A549 (cell line): ENCODE results near the gene CSTPP1. TPM values are rescaled to one million over a fixed set of nuclear protein-coding genes. Genes with fewer than 3 reads are reported as not detected.

Source experiments
- ATAC-seq, 2 experiments: fragments of 200-7000 bp in 1 of 2; fragments of >200 bp in 1 of 2; cut with Nextera tagmentation in 1 of 2; cut with Tn5 transposase in 1 of 2; 3 replicates each; pipeline versions ENCODE4 v1.8.0 to v1.9.1; 2018 to 2020; ENCODE audit warnings: mild to moderate bottlenecking in 1 of 2, moderate library complexity in 1 of 2
- CTCF ChIA-PET: fragments of 300-600 bp; sonication (Branson Sonifier 250); formaldehyde crosslinking; extraction: SDS; loops from one replicate; lab custom pipeline; 2021; ENCODE audit warnings: antibody characterized with exemption, inconsistent platforms; lab: Yijun Ruan, JAX
- POLR2A ChIA-PET: fragments of 350-600 bp; formaldehyde crosslinking; extraction: SDS; loops from one replicate; lab custom pipeline; 2021; ENCODE audit warnings: antibody characterized with exemption, inconsistent platforms; lab: Yijun Ruan, JAX
- DNase-seq, 2 experiments: peaks; one replicate each; pipeline versions ENCODE4 v3.0.0 to v3.0.0-alpha.2; 2011 to 2016; ENCODE audit warnings: low read depth in 1 of 2, low spot score in 1 of 2
- FAIRE-seq: peaks from 2 replicates; lab custom pipeline; 2011; peaks lifted over from hg19 to GRCh38; lab: Jason Lieb, UNC
- H3K27ac ChIP-seq, 2 experiments: fragments of >200 bp; sonication (Bioruptor Twin); formaldehyde crosslinking; 3 replicates each; pipeline ENCODE4 v1.5.1; 2016 to 2017
- H3K4me1 ChIP-seq: fragments of >200 bp; sonication (Bioruptor Twin); formaldehyde crosslinking; 3 replicates; pipeline ENCODE4 v1.6.1; 2016
- H3K4me2 ChIP-seq: fragments of >200 bp; sonication (Bioruptor Twin); formaldehyde crosslinking; 3 replicates; pipeline ENCODE4 v1.6.1; 2016
- H3K4me3 ChIP-seq: fragments of >200 bp; sonication (Bioruptor Twin); formaldehyde crosslinking; 3 replicates; pipeline ENCODE4 v1.5.1; 2016
- H3K9me3 ChIP-seq: fragments of >200 bp; sonication (Bioruptor Twin); formaldehyde crosslinking; 3 replicates; pipeline ENCODE4 v1.6.1; 2016
- CBX8 ChIP-seq: fragments of 200-600 bp; sonication (generic); IDR thresholded peaks from 2 replicates; pipeline ENCODE4 v1.6.1; 2016
- CEBPB ChIP-seq, 2 experiments: fragments of >200 bp in 1 of 2; sonication (Bioruptor Twin) in 1 of 2; formaldehyde crosslinking in 1 of 2; IDR thresholded peaks; 2 replicates each; pipeline ENCODE4 v1.6.1; 2012 to 2016
- CHD2 ChIP-seq: fragments of 150-350 bp; IDR thresholded peaks from 2 replicates; pipeline ENCODE4 v1.6.1; 2014; ENCODE audit warnings: low read length; ENCODE audit not compliant: partially characterized antibody
- CTCF ChIP-seq: fragments of >200 bp; sonication (Bioruptor Twin); formaldehyde crosslinking; IDR thresholded peaks from 3 replicates; pipeline ENCODE4 v1.5.1; 2016
- HMGXB4 ChIP-seq: fragments of 250-450 bp; sonication (Bioruptor Pico); IDR thresholded peaks from 2 replicates; pipeline ENCODE4 v1.5.0; 2021; ENCODE audit warnings: mild to moderate bottlenecking, moderate library complexity, borderline replicate concordance
- HOXA7 ChIP-seq: fragments of 250-450 bp; sonication (Bioruptor Pico); IDR thresholded peaks from 2 replicates; pipeline ENCODE4 v1.5.0; 2020; ENCODE audit warnings: mild to moderate bottlenecking, moderate library complexity
- HOXB5 ChIP-seq: fragments of 250-450 bp; sonication (Bioruptor Pico); IDR thresholded peaks from 2 replicates; pipeline ENCODE4 v1.5.0; 2020; ENCODE audit warnings: mild to moderate bottlenecking, moderate library complexity
- KDM5A ChIP-seq: fragments of 200-600 bp; sonication (generic); IDR thresholded peaks from 2 replicates; pipeline ENCODE4 v1.6.1; 2016; ENCODE audit warnings: antibody characterized with exemption, mild to moderate bottlenecking
- MAZ ChIP-seq: fragments of 150-350 bp; IDR thresholded peaks from 2 replicates; pipeline ENCODE4 v1.6.1; 2014; ENCODE audit warnings: antibody characterized with exemption, low read depth, low read length, borderline replicate concordance
- PHF8 ChIP-seq: fragments of 200-600 bp; sonication (generic); IDR thresholded peaks from 2 replicates; pipeline ENCODE4 v1.6.1; 2016; ENCODE audit warnings: low read depth, mild to moderate bottlenecking, antibody characterized with exemption, moderate library complexity, borderline replicate concordance
- POLR2AphosphoS2 ChIP-seq: conservative IDR thresholded peaks from 2 replicates; pipeline ENCODE4 v1.6.1; 2012; ENCODE audit warnings: low read length, improper control_type of control experiment, inconsistent platforms
- RAD21 ChIP-seq, 2 experiments: fragments of >200 bp in 1 of 2; sonication (Bioruptor Twin) in 1 of 2; formaldehyde crosslinking in 1 of 2; IDR thresholded peaks in 1 of 2; conservative IDR thresholded peaks in 1 of 2; 2 replicates in 1 of 2; 3 replicates in 1 of 2; pipeline ENCODE4 v1.6.1; 2012 to 2018; ENCODE audit warnings: inconsistent platforms in 1 of 2
- RARB ChIP-seq: fragments of 250-450 bp; sonication (Bioruptor Pico); IDR thresholded peaks from 2 replicates; pipeline ENCODE4 v1.8.0; 2021; ENCODE audit warnings: mild to moderate bottlenecking, moderate library complexity
- RNF2 ChIP-seq: fragments of 200-600 bp; sonication (generic); IDR thresholded peaks from 2 replicates; pipeline ENCODE4 v1.6.1; 2016; ENCODE audit warnings: low read depth, mild to moderate bottlenecking, antibody characterized with exemption, moderate library complexity, borderline replicate concordance
- SMC3 ChIP-seq: fragments of >200 bp; sonication (Bioruptor Twin); formaldehyde crosslinking; IDR thresholded peaks from 3 replicates; pipeline ENCODE4 v1.6.1; 2018; ENCODE audit warnings: inconsistent platforms
- SREBF2 ChIP-seq: fragments of 450-650 bp; IDR thresholded peaks from 2 replicates; pipeline ENCODE4 v1.6.1; 2014; ENCODE audit warnings: mild to moderate bottlenecking, moderate library complexity
- TFCP2L1 ChIP-seq: fragments of 250-450 bp; sonication (Bioruptor Pico); IDR thresholded peaks from 2 replicates; pipeline ENCODE4 v1.5.0; 2021; ENCODE audit warnings: mild to moderate bottlenecking
- TP53 ChIP-seq: fragments of 250-450 bp; sonication (Bioruptor Pico); IDR thresholded peaks from 2 replicates; pipeline ENCODE4 v1.5.0; 2021; ENCODE audit warnings: mild to moderate bottlenecking, moderate library complexity
- ZNF302 ChIP-seq: fragments of 250-450 bp; sonication (Bioruptor Pico); IDR thresholded peaks from 2 replicates; pipeline ENCODE4 v1.9.0; 2021; ENCODE audit warnings: inconsistent platforms, mild to moderate bottlenecking, moderate library complexity
- ZSCAN20 ChIP-seq: fragments of 250-450 bp; sonication (Bioruptor Pico); IDR thresholded peaks from 2 replicates; pipeline ENCODE4 v1.8.0; 2022; ENCODE audit warnings: mild to moderate bottlenecking, moderate library complexity
- WGBS: methylation state at CpG from one replicate; pipeline ENCODE4 v1.1.6; 2017; ENCODE audit errors: missing lambda C conversion rate; 5-methylcytosine and 5-hydroxymethylcytosine counted together
- polyA plus RNA-seq, 4 experiments: library from polyadenylated mRNA; depleted of rRNA in 3 of 4; stranded (reverse); fragments of >200 nt; fragmentation: RNase III in 1 of 4; extraction: RNeasy Plus Mini Kit Qiagen cat#74134 plus additional on column Dnase treatment in 1 of 4; gene quantifications; 2 replicates in 3 of 4; 3 replicates in 1 of 4; pipeline ENCODE4 v1.2.3, GENCODE V29; 2011 to 2017
- TF ChIP-seq, protein P1 (sequence below): fragments of >200 bp; sonication (Bioruptor Twin); formaldehyde crosslinking; IDR thresholded peaks from 2 replicates; pipeline ENCODE4 v1.6.1; 2016
- TF ChIP-seq, protein P2 (sequence below): IDR thresholded peaks from 2 replicates; pipeline ENCODE4 v1.6.1; 2012; ENCODE audit warnings: low read depth, borderline replicate concordance
- TF ChIP-seq, protein P3 (sequence below): fragments of 150-350 bp; IDR thresholded peaks from 2 replicates; pipeline ENCODE4 v1.6.1; 2014; ENCODE audit warnings: low read depth, mild to moderate bottlenecking, low read length
- TF ChIP-seq, protein P4 (sequence below): IDR thresholded peaks from 2 replicates; pipeline ENCODE4 v1.6.1; 2012

Gene CSTPP1
- polyA plus RNA-seq, 2 of the 4 experiments (the other 2 are of a cell fraction): 31.5 to 34.5 TPM

DNA sequence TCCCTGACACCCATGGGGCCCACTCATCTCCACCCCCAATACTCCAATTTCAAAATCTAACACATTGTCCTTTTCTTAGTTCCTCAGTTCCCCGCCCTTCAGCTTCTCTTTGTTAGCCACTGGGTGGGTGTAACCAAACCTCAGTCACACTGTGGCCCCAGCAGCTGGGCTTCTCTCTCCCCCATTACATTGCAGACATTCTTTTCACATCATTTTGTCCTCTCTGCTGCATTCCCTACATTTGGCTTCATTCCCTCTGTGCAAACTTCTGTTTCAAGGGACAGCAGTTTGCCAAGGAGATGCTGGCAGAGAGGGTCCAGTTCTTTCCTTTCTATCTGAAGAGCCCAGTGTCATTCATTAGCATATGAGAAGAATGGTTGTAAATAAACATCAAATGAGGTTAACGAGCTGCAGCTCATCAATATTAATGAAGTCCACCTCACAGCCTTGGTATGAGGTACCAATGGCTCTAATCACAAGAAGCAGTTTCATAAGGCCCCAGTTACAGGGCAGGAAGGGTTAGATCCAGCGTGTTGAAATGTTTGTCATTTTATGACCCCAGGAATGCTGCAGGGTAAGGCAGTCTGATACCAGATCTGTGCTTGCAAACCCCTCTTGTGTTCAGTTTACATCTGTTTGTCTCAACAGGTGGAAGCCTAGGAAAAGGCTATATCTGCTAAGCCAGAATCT is 167.8 kb downstream of the CSTPP1 start:
- ATAC-seq (no peak), FAIRE-seq (no peak), DNase-seq (no peak)
- ChIA-PET CTCF (interaction anchor here (1.2 kb wide), 1 partner anchor 81 kb away, joined by 3 read pairs; no protein-coding TSS in a partner anchor), POLR2A (no interaction called here)
- Histone ChIP-seq H3K4me3 (no peak overlapping the region), H3K4me1 (no peaks in the 10 kb centered on the region), H3K9me3 (no peaks in the 10 kb centered on the region), H3K4me2 (no peak overlapping the region), H3K27ac (no peak overlapping the region)
- WGBS: 70% methylated on average over 3 of the region's 3 CpGs
- no peak for TF ChIP-seq TFCP2L1 (CRISPR knock-in tag)
- TF ChIP-seq RARB (CRISPR knock-in tag): no peak
- TF ChIP-seq RAD21 (conservative IDR thresholded peaks at IDR 0.05 in 1 of 2, IDR thresholded peaks at IDR 0.05 in 1 of 2): no peak
- TF ChIP-seq ZSCAN20 (CRISPR knock-in tag): no peak
- no peak for TF ChIP-seq MAZ
- no peak for TF ChIP-seq CHD2
- no peak for TF ChIP-seq CBX8
- no peak for TF ChIP-seq ZNF302
- TF ChIP-seq, protein P1, sequence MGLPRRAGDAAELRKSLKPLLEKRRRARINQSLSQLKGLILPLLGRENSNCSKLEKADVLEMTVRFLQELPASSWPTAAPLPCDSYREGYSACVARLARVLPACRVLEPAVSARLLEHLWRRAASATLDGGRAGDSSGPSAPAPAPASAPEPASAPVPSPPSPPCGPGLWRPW: no peak
- no peak for TF ChIP-seq TP53 (CRISPR knock-in tag)
- TF ChIP-seq, all 56 proteins: peak for 0

DNA sequence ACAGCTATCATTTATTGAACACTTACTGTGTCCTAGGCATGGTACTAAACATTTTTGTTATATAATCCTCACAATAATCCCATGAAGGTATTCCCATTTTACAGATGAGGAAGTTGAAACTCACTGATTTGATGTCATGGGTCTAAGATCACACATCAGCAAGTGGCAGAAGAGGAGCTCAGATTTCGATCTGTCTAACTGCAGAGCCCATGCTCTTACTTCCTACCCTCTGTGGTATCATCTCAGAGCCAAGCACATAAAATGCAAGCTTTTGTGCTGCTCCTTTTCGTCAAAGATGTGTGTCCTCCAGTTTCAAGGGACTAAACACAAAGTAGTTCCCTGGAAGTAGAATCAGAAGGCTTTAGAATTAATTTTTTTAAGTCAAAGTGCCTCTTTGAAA is 169.0 kb downstream of the CSTPP1 start:
- ChIA-PET POLR2A (no interaction called here), CTCF (interaction anchor here (0.7 to 1.2 kb wide), 3 partner anchors 11 to 82 kb away, joined by 3 read pairs; no protein-coding TSS in a partner anchor)
- Histone ChIP-seq H3K4me2 (no peak overlapping the region), H3K4me1 (no peaks in the 10 kb centered on the region), H3K4me3 (no peak overlapping the region), H3K27ac (no peak overlapping the region), H3K9me3 (no peaks in the 10 kb centered on the region)
- FAIRE-seq: no peak
- ATAC-seq: no peak
- no peak for DNase-seq
- TF ChIP-seq PHF8 (no peak), SMC3 (no peak)
- TF ChIP-seq, protein P2, sequence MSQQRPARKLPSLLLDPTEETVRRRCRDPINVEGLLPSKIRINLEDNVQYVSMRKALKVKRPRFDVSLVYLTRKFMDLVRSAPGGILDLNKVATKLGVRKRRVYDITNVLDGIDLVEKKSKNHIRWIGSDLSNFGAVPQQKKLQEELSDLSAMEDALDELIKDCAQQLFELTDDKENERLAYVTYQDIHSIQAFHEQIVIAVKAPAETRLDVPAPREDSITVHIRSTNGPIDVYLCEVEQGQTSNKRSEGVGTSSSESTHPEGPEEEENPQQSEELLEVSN: no peak
- WGBS: 83% methylated on average over 2 of the region's 2 CpGs

DNA sequence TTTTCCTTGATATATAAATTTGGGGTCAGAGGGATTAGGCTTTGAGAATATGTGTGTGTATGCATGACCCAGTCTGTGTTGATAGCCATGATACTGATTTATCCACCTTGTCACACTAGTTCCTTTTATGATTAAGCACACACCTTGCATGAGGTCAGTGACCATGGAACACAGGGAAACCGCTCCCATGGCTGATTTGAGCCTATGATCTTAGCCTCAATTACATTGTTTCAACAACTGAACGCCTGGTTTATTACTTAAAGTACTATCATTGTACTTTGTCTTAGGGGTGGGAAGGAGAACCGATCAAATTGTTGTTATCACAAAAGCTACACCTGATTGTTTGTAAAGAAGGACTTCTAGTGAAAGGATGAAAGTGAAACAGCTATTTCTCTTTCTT is 169.4 kb downstream of the CSTPP1 start:
- no peaks in the 10 kb centered on the region for H3K9me3 ChIP-seq
- no peaks in the 10 kb centered on the region for H3K4me1 ChIP-seq
- DNase-seq (no peak), ATAC-seq (no peak), FAIRE-seq (no peak)
- no peak overlapping the region for H3K4me2 ChIP-seq
- no peak overlapping the region for H3K4me3 ChIP-seq
- no peak overlapping the region for H3K27ac ChIP-seq
- TF ChIP-seq, protein P1: no peak
- TF ChIP-seq, protein P3, sequence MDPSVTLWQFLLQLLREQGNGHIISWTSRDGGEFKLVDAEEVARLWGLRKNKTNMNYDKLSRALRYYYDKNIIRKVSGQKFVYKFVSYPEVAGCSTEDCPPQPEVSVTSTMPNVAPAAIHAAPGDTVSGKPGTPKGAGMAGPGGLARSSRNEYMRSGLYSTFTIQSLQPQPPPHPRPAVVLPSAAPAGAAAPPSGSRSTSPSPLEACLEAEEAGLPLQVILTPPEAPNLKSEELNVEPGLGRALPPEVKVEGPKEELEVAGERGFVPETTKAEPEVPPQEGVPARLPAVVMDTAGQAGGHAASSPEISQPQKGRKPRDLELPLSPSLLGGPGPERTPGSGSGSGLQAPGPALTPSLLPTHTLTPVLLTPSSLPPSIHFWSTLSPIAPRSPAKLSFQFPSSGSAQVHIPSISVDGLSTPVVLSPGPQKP: no peak
- TF ChIP-seq ZSCAN20 (CRISPR knock-in tag) (no peak), HMGXB4 (no peak), POLR2AphosphoS2 (no peak), HOXB5 (CRISPR knock-in tag) (no peak), RARB (CRISPR knock-in tag) (no peak), RNF2 (no peak), KDM5A (no peak), HOXA7 (no peak), CBX8 (no peak), SREBF2 (no peak), CEBPB (IDR thresholded peaks at IDR 0.05) (no peak), CTCF (no peak)
- TF ChIP-seq, protein P4, sequence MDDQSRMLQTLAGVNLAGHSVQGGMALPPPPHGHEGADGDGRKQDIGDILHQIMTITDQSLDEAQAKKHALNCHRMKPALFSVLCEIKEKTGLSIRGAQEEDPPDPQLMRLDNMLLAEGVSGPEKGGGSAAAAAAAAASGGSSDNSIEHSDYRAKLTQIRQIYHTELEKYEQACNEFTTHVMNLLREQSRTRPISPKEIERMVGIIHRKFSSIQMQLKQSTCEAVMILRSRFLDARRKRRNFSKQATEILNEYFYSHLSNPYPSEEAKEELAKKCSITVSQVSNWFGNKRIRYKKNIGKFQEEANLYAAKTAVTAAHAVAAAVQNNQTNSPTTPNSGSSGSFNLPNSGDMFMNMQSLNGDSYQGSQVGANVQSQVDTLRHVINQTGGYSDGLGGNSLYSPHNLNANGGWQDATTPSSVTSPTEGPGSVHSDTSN: no peak
- TF ChIP-seq, protein P2: no peak
- POLR2A ChIA-PET: no interaction called here
- WGBS: 90% methylated on average over 3 of the region's 3 CpGs
- CTCF ChIA-PET: interaction anchor here (0.7 to 0.8 kb wide), 2 partner anchors 11 to 76 kb away, joined by 3 read pairs; no protein-coding TSS in a partner anchor
